SK-N-SH treated with all-trans-retinoic acid at 6 μM for 48 hours (cell line): ENCODE measurements around the gene HPS4.

Experiments used
- ATAC-seq: fragments of 200-7000 bp; cut with Tn5 transposase; 3 replicates; pipeline ENCODE4 v1.9.1; 2020; ENCODE audit warnings: mild to moderate bottlenecking, moderate library complexity
- ARNTL ChIP-seq: fragments of 450-650 bp; formaldehyde crosslinking; IDR thresholded peaks from 2 replicates; pipeline ENCODE4 v1.5.0; 2020; ENCODE audit warnings: low read depth, mild to moderate bottlenecking, moderate library complexity, borderline replicate concordance
- BACH2 ChIP-seq: fragments of 250-450 bp; sonication (Bioruptor Pico); IDR thresholded peaks from 2 replicates; pipeline ENCODE4 v1.9.0; 2021; ENCODE audit warnings: mild to moderate bottlenecking, borderline replicate concordance
- CREB5 ChIP-seq: fragments of 250-450 bp; sonication (Bioruptor Pico); IDR thresholded peaks from 2 replicates; pipeline ENCODE4 v1.5.1; 2020; ENCODE audit warnings: low read depth, mild to moderate bottlenecking, moderate library complexity
- CSRNP3 ChIP-seq: fragments of 250-450 bp; sonication (Bioruptor Pico); IDR thresholded peaks from 2 replicates; pipeline ENCODE4 v1.5.1; 2021; ENCODE audit warnings: mild to moderate bottlenecking, moderate library complexity
- ESRRG ChIP-seq: fragments of 250-450 bp; sonication (Bioruptor Pico); IDR thresholded peaks from 2 replicates; pipeline ENCODE4 v1.6.1; 2021; ENCODE audit warnings: mild to moderate bottlenecking
- GLIS3 ChIP-seq: fragments of 250-450 bp; sonication (Bioruptor Pico); IDR thresholded peaks from 2 replicates; pipeline ENCODE4 v1.5.0; 2020; ENCODE audit warnings: mild to moderate bottlenecking, moderate library complexity
- ISL1 ChIP-seq: fragments of 250-450 bp; sonication (Bioruptor Pico); IDR thresholded peaks from 2 replicates; pipeline ENCODE4 v2.1.2; 2022; ENCODE audit warnings: mild to moderate bottlenecking, moderate library complexity
- POU6F1 ChIP-seq: fragments of 250-450 bp; sonication (Bioruptor Pico); IDR thresholded peaks from 2 replicates; pipeline ENCODE4 v1.8.0; 2021; ENCODE audit warnings: low read depth, mild to moderate bottlenecking, moderate library complexity, borderline replicate concordance
- PPARA ChIP-seq: fragments of 250-450 bp; sonication (Bioruptor Pico); IDR thresholded peaks from 2 replicates; pipeline ENCODE4 v1.5.0; 2020; ENCODE audit warnings: mild to moderate bottlenecking, borderline replicate concordance
- RARB ChIP-seq: fragments of 250-450 bp; sonication (Bioruptor Pico); IDR thresholded peaks from 2 replicates; pipeline ENCODE4 v1.8.0; 2021; ENCODE audit warnings: mild to moderate bottlenecking, moderate library complexity
- SNAI2 ChIP-seq: fragments of 250-450 bp; sonication (Bioruptor Pico); IDR thresholded peaks from 2 replicates; pipeline ENCODE4 v1.5.0; 2020; ENCODE audit warnings: mild to moderate bottlenecking, moderate library complexity
- TCF4 ChIP-seq: fragments of 250-450 bp; sonication (Bioruptor Pico); IDR thresholded peaks from 2 replicates; pipeline ENCODE4 v1.8.0; 2021; ENCODE audit warnings: mild to moderate bottlenecking, moderate library complexity, borderline replicate concordance
- TOX ChIP-seq: fragments of 250-450 bp; sonication (Bioruptor Pico); IDR thresholded peaks from 2 replicates; pipeline ENCODE4 v1.8.0; 2021; ENCODE audit warnings: mild to moderate bottlenecking, moderate library complexity, borderline replicate concordance
- ZC3H10 ChIP-seq: fragments of 250-450 bp; sonication (Bioruptor Pico); IDR thresholded peaks from 2 replicates; pipeline ENCODE4 v1.5.1; 2021; ENCODE audit warnings: mild to moderate bottlenecking, moderate library complexity
- ZFP30 ChIP-seq: fragments of 450-650 bp; formaldehyde crosslinking; IDR thresholded peaks from 2 replicates; pipeline ENCODE4 v1.5.0; 2022; ENCODE audit warnings: mild to moderate bottlenecking, moderate library complexity
- ZNF565 ChIP-seq: fragments of 450-650 bp; formaldehyde crosslinking; conservative IDR thresholded peaks from 2 replicates; pipeline ENCODE4 v1.5.0; 2020; ENCODE audit warnings: low read depth, mild to moderate bottlenecking, moderate library complexity
- ZNF70 ChIP-seq: fragments of 450-650 bp; formaldehyde crosslinking; IDR thresholded peaks from 2 replicates; pipeline ENCODE4 v1.5.0; 2020; ENCODE audit warnings: mild to moderate bottlenecking, moderate library complexity
- TF ChIP-seq, protein P1 (sequence below): fragments of 250-450 bp; sonication (Bioruptor Pico); IDR thresholded peaks from 2 replicates; pipeline ENCODE4 v1.5.0; 2020; ENCODE audit warnings: mild to moderate bottlenecking, moderate library complexity
- TF ChIP-seq, protein P2 (sequence below): fragments of 250-450 bp; sonication (Bioruptor Pico); IDR thresholded peaks from 2 replicates; pipeline ENCODE4 v1.8.0; 2020; ENCODE audit warnings: mild to moderate bottlenecking, moderate library complexity, borderline replicate concordance

The HPS4 gene

DNA sequence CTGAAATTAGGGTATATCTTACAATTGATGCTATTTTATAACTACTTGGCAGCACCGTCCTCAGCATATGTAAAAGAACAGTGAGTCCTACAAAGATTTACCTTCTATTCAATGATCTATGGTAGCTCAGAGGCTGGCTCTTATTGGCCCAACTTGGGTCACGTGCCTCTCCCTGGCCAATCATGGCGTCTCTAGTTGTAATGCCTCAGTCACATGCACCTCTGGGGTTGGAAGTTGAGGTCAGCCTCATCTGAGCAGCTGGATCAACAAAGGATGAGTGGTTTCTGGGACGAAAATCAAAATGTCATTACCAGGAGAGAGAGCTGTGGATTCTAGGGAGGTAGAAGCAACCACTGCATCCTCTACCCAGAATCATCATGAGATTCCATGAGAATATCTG, 77.5 kb downstream of the HPS4 start:
- TF ChIP-seq ZNF565 (CRISPR knock-in tag), result no peak
- TF ChIP-seq TCF4 (CRISPR knock-in tag), result no peak
- no peak for TF ChIP-seq POU6F1 (CRISPR knock-in tag)
- ATAC-seq, result no peak

DNA sequence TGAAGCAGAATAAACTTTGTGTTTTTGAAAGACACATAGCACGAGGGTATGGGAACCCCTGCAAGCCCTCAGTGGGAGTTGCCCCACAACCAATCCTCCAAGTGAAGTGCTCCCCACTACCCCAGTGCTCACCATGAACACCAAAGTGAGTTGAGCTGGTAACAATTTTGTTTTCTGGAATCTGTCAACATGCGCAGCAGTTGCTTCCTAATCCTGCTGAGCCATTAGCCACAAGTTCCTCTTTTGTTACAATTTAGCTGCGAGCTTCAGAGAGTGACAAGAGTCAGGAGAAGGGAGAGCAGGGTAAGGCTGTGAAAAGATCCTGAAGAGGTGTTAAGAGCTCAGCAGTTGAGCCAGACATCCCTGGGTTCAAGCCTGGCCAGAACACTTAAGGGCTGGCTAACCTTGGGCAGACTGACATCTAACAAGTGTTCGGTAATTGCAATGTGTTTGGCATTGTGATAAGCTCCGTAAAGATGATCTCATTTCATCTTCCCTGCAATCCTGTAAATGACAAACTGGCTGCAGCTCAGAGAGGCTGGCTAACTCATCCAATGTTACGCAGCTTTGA, 78.6 kb downstream of the HPS4 start:
- TF ChIP-seq ESRRG (CRISPR knock-in tag) (no peak), TOX (CRISPR knock-in tag) (no peak), SNAI2 (CRISPR knock-in tag) (no peak), ZC3H10 (no peak), ZFP30 (no peak), ARNTL (CRISPR knock-in tag) (no peak), ISL1 (no peak), BACH2 (CRISPR knock-in tag) (no peak), CREB5 (CRISPR knock-in tag) (no peak)
- TF ChIP-seq, protein P1, sequence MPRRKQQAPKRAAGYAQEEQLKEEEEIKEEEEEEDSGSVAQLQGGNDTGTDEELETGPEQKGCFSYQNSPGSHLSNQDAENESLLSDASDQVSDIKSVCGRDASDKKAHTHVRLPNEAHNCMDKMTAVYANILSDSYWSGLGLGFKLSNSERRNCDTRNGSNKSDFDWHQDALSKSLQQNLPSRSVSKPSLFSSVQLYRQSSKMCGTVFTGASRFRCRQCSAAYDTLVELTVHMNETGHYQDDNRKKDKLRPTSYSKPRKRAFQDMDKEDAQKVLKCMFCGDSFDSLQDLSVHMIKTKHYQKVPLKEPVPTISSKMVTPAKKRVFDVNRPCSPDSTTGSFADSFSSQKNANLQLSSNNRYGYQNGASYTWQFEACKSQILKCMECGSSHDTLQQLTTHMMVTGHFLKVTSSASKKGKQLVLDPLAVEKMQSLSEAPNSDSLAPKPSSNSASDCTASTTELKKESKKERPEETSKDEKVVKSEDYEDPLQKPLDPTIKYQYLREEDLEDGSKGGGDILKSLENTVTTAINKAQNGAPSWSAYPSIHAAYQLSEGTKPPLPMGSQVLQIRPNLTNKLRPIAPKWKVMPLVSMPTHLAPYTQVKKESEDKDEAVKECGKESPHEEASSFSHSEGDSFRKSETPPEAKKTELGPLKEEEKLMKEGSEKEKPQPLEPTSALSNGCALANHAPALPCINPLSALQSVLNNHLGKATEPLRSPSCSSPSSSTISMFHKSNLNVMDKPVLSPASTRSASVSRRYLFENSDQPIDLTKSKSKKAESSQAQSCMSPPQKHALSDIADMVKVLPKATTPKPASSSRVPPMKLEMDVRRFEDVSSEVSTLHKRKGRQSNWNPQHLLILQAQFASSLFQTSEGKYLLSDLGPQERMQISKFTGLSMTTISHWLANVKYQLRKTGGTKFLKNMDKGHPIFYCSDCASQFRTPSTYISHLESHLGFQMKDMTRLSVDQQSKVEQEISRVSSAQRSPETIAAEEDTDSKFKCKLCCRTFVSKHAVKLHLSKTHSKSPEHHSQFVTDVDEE (CRISPR knock-in tag), result no peak
- TF ChIP-seq, protein P2, sequence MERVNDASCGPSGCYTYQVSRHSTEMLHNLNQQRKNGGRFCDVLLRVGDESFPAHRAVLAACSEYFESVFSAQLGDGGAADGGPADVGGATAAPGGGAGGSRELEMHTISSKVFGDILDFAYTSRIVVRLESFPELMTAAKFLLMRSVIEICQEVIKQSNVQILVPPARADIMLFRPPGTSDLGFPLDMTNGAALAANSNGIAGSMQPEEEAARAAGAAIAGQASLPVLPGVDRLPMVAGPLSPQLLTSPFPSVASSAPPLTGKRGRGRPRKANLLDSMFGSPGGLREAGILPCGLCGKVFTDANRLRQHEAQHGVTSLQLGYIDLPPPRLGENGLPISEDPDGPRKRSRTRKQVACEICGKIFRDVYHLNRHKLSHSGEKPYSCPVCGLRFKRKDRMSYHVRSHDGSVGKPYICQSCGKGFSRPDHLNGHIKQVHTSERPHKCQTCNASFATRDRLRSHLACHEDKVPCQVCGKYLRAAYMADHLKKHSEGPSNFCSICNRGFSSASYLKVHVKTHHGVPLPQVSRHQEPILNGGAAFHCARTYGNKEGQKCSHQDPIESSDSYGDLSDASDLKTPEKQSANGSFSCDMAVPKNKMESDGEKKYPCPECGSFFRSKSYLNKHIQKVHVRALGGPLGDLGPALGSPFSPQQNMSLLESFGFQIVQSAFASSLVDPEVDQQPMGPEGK (CRISPR knock-in tag), result no peak
- TF ChIP-seq, all 23 proteins: peak for 0
- ATAC-seq, result no peak

GRCh38 chr22:26401726-26402125, 81.9 kb downstream of the HPS4 start:
- no peak for ATAC-seq
- TF ChIP-seq ISL1, result no peak
- TF ChIP-seq, protein P1 (CRISPR knock-in tag), result no peak
- no peak for TF ChIP-seq CREB5 (CRISPR knock-in tag)
- TF ChIP-seq ZNF70 (CRISPR knock-in tag), result no peak
- TF ChIP-seq ARNTL (CRISPR knock-in tag), result no peak
- no peak for TF ChIP-seq TCF4 (CRISPR knock-in tag)
- TF ChIP-seq POU6F1 (CRISPR knock-in tag), result no peak
- TF ChIP-seq PPARA, result no peak
- no peak for TF ChIP-seq ESRRG (CRISPR knock-in tag)
- no peak for TF ChIP-seq GLIS3 (CRISPR knock-in tag)
- TF ChIP-seq RARB (CRISPR knock-in tag), result no peak
- no peak for TF ChIP-seq CSRNP3 (CRISPR knock-in tag)
- no peak for TF ChIP-seq ZC3H10
- TF ChIP-seq, protein P2 (CRISPR knock-in tag), result no peak
